CD4-positive, alpha-beta T cell (primary cell): ENCODE measurements around the gene FAM229B. TPM values are rescaled to one million over a fixed set of nuclear protein-coding genes. Genes with fewer than 3 reads are reported as not detected.

Source experiments
- ATAC-seq: fragments of 200-7000 bp; cut with Tn5 transposase; one replicate; pipeline ENCODE4 v1.10.0; 2022; ENCODE audit warnings: mild to moderate bottlenecking; ENCODE audit not compliant: poor library complexity
- CTCF ChIA-PET: fragments of 350-600 bp; sonication (Branson Sonifier 250); formaldehyde crosslinking; loops from one replicate; lab custom pipeline; 2021; ENCODE audit warnings: antibody characterized with exemption, inconsistent platforms; lab: Charles Lee
- POLR2A ChIA-PET: fragments of 350-600 bp; sonication (Branson Sonifier 250); formaldehyde crosslinking; loops from one replicate; lab custom pipeline; 2021; ENCODE audit warnings: antibody characterized with exemption, inconsistent platforms; lab: Charles Lee
- DNase-seq, 14 experiments: peaks; one replicate each; pipeline ENCODE4 v3.0.0-alpha.2; 2013 to 2020; ENCODE audit warnings: mixed read lengths in 2 of 14
- H3K27ac ChIP-seq, 2 donors: one replicate each; pipeline versions ENCODE4 v1.5.1 to v1.7.0; 2013; ENCODE audit warnings: low read length in 2 of 2, low read depth in 1 of 2, mild to moderate bottlenecking in 1 of 2
- H3K27me3 ChIP-seq, 2 experiments: 1 replicate in 1 of 2; 2 replicates in 1 of 2; pipeline versions ENCODE4 v1.6.1 to v1.7.0; 2013; ENCODE audit warnings: low read length in 2 of 2, control low read depth in 1 of 2, mild to moderate bottlenecking in 1 of 2, moderate library complexity in 1 of 2; ENCODE audit not compliant: insufficient read depth in 2 of 2, control insufficient read depth in 1 of 2
- H3K36me3 ChIP-seq: one replicate; pipeline ENCODE4 v1.6.1; 2013; ENCODE audit warnings: low read length, control low read depth; ENCODE audit not compliant: insufficient read depth
- H3K4me1 ChIP-seq: one replicate; pipeline ENCODE4 v1.6.1; 2013; ENCODE audit warnings: low read length, control low read depth; ENCODE audit not compliant: insufficient read depth
- H3K4me3 ChIP-seq: one replicate; pipeline ENCODE4 v1.5.1; 2013; ENCODE audit warnings: mild to moderate bottlenecking, low read length, moderate library complexity
- H3K9me3 ChIP-seq, 2 experiments: 1 replicate in 1 of 2; 2 replicates in 1 of 2; pipeline versions ENCODE4 v1.6.1 to v1.7.0; 2013; ENCODE audit warnings: low read length in 2 of 2, mild to moderate bottlenecking in 2 of 2, control low read depth in 1 of 2, moderate library complexity in 1 of 2; ENCODE audit not compliant: control insufficient read depth in 1 of 2, insufficient read depth in 1 of 2
- H3K27ac Mint-ChIP-seq: one replicate; pipeline ENCODE4 v1.8.0; 2020; ENCODE audit warnings: mixed read lengths
- H3K27me3 Mint-ChIP-seq: one replicate; pipeline ENCODE4 v1.8.0; 2021; ENCODE audit warnings: mixed read lengths
- H3K36me3 Mint-ChIP-seq: one replicate; pipeline ENCODE4 v1.8.0; 2021; ENCODE audit warnings: low read depth, mixed read lengths
- H3K4me1 Mint-ChIP-seq: one replicate; pipeline ENCODE4 v1.8.0; 2021; ENCODE audit warnings: low read depth, mixed read lengths
- H3K4me3 Mint-ChIP-seq: one replicate; pipeline ENCODE4 v1.8.0; 2020; ENCODE audit warnings: mild to moderate bottlenecking, mixed read lengths
- H3K9me3 Mint-ChIP-seq: one replicate; pipeline ENCODE4 v1.8.0; 2020; ENCODE audit warnings: mixed read lengths
- CTCF ChIP-seq: fragments of 200-600 bp; IDR thresholded peaks from one replicate; pipeline ENCODE4 v1.8.0; 2022; ENCODE audit warnings: antibody characterized with exemption, mild to moderate bottlenecking
- intact Hi-C, 2 experiments: fragments of 100-400 bp; cut with DNase I in 1 of 2; cut with micrococcal nuclease in 1 of 2; formaldehyde crosslinking; loops; one replicate each; pipeline versions ENCODE4 v1.15.1 to v1.9.0; 2023 to 2025; cut with DNase I, micrococcal nuclease
- total RNA-seq, 174 experiments: library from RNA in 2 of 174; stranded (reverse) in 2 of 174; gene quantifications; one replicate each; pipeline ENCODE4 v1.2.3 and lab custom pipeline; 2021 to 2026

The FAM229B gene
- total RNA-seq, 2 experiments from 2014 or later: 3.6 to 4.4 TPM

DNA sequence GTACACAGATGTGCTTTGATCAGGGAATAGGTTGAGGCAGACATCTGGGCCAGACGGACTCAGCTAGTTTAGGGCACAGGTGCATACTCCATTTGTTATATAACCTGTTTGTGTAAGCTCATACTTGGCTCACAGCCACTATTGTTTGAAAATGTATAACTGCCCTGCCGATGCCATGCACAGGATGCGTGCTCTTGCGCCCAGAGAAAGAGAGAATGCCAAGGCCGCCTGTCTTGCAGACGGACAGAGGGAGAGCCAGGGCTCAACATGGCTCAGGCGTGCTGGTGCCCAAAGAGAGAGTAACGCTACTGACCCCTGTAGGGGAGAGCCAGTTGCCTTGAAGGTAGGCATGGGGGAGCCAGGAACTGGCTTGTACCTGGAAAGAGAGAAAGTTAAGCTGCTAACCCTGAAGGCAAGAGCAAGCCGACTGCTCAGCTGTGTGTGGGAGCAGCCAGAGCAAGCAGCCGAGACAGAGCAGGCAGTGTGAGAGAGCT lies 57.7 kb downstream of the FAM229B start:
- no peaks in the 10 kb centered on the region for H3K36me3 Mint-ChIP-seq
- TF ChIP-seq CTCF: no peak
- H3K36me3 ChIP-seq: no peaks in the 10 kb centered on the region
- H3K4me3 ChIP-seq: no peak overlapping the region
- ChIA-PET CTCF (interaction anchor here (1.0 kb wide), 1 partner anchor 18 kb away, joined by 3 read pairs; no protein-coding TSS in a partner anchor), POLR2A (no interaction called here)
- DNase-seq: no peak
- no peaks in the 10 kb centered on the region for H3K4me1 ChIP-seq
- H3K27me3 ChIP-seq: no peaks in the 10 kb centered on the region
- peaks cover 9% of the 10 kb centered on the region for H3K27me3 Mint-ChIP-seq
- H3K4me3 Mint-ChIP-seq: no peak overlapping the region
- no peaks in the 10 kb centered on the region for H3K9me3 ChIP-seq
- no peak overlapping the region for H3K27ac Mint-ChIP-seq
- no peaks in the 10 kb centered on the region for H3K4me1 Mint-ChIP-seq
- intact Hi-C loops: no loop called here
- H3K27ac ChIP-seq: no peak overlapping the region
- no peaks in the 10 kb centered on the region for H3K9me3 Mint-ChIP-seq
- ATAC-seq: no peak

- no peaks in the 10 kb centered on the region for H3K27me3 ChIP-seq
- no peaks in the 10 kb centered on the region for H3K9me3 ChIP-seq
- Mint-ChIP-seq H3K36me3 (no peaks in the 10 kb centered on the region), H3K9me3 (no peaks in the 10 kb centered on the region), H3K27ac (no peak overlapping the region), H3K4me1 (no peaks in the 10 kb centered on the region), H3K27me3 (peaks cover 13% of the 10 kb centered on the region), H3K4me3 (no peak overlapping the region)
- no peaks in the 10 kb centered on the region for H3K36me3 ChIP-seq
- intact Hi-C loops: no loop called here
- no peak overlapping the region for H3K27ac ChIP-seq
- ChIA-PET CTCF (no interaction called here), POLR2A (no interaction called here)
- H3K4me1 ChIP-seq: no peaks in the 10 kb centered on the region
- H3K4me3 ChIP-seq: no peak overlapping the region
- TF ChIP-seq CTCF: no peak
- no peak for ATAC-seq
- DNase-seq: no peak
Observed at GRCh38 chr6:112148103-112148502, 60.7 kb downstream of the FAM229B start.

- no peaks in the 10 kb centered on the region for H3K4me1 ChIP-seq
- H3K27ac Mint-ChIP-seq: no peak overlapping the region
- ATAC-seq: no peak
- no peak for DNase-seq
- H3K4me3 ChIP-seq: no peak overlapping the region
- no peak for TF ChIP-seq CTCF
- H3K36me3 Mint-ChIP-seq: no peaks in the 10 kb centered on the region
- intact Hi-C loops: no loop called here
- CTCF ChIA-PET: interaction anchor here (1.0 kb wide), 1 partner anchor 13 kb away, joined by 3 read pairs; no protein-coding TSS in a partner anchor
- H3K36me3 ChIP-seq: no peaks in the 10 kb centered on the region
- peaks cover 13% of the 10 kb centered on the region for H3K27me3 Mint-ChIP-seq
- H3K27me3 ChIP-seq: no peaks in the 10 kb centered on the region
- no peaks in the 10 kb centered on the region for H3K9me3 Mint-ChIP-seq
- no peaks in the 10 kb centered on the region for H3K4me1 Mint-ChIP-seq
- H3K4me3 Mint-ChIP-seq: no peak overlapping the region
- no peak overlapping the region for H3K27ac ChIP-seq
- POLR2A ChIA-PET: no interaction called here
- H3K9me3 ChIP-seq: no peaks in the 10 kb centered on the region
Observed at GRCh38 chr6:112149236-112149635, 61.8 kb downstream of the FAM229B start.
